Posterior cingulate gyrus (tissue), 11 donors: Measurements from ENCODE around the gene KLHL36.
A peak's percentile ranks its signal among the peaks of the same experiment; 100 is the strongest.

Experiments used
- DNase-seq, 10 donors: peaks; one replicate each; pipeline versions ENCODE4 v3.0.0 to v3.0.0-alpha.2; 2020 to 2021; ENCODE audit warnings: mixed read lengths in 3 of 10
- intact Hi-C: fragments of 100-400 bp; cut with DNase I; formaldehyde crosslinking; loops from one replicate; pipeline ENCODE4 v1.15.1; 2023

KLHL36 gene

GRCh38 chr16:84641643-84642358, 6.5 kb upstream of the KLHL36 start:
- intact Hi-C loops = no loop called here
- peak in 1 of 10 donors; percentile 2 for DNase-seq

GRCh38 chr16:84643180-84643583, 5.1 kb upstream of the KLHL36 start:
- DNase-seq = peak in 1 of 10 donors; percentile 71
- intact Hi-C loops = no loop called here

DNA sequence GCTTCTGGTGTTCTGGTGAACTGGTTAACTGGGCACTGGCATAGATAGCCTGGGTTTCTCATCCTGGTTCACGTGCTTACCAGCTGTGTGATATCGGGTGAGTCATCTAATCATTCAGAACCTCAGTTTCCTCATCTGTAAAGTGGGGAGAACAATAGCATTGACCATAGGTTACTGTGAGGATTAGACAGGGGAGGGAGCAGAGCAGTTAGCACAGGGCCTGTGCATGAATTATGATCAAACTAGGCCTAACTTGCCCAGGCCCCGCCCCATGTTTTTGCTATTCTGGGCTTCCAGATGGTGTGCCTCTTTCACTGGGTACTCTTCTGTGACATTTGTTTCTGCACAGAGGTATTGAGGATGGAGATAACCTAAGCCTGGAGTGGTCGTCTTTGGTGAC, 4.6 kb upstream of the KLHL36 start:
- intact Hi-C loops = no loop called here
- DNase-seq = peak in 1 of 10 donors; percentile 45

- DNase-seq = peak in 2 of 10 donors; percentile 25 to 79
- intact Hi-C loops = no loop called here
Measured at GRCh38 chr16:84648595-84649510, 542 bp downstream of the KLHL36 start.

GRCh38 chr16:84649511-84649861, 1.2 kb downstream of the KLHL36 start:
- DNase-seq = peak in 1 of 10 donors; percentile 18
- intact Hi-C loops = no loop called here

- intact Hi-C loops = no loop called here
Measured at GRCh38 chr16:84650062-84650991, 2.0 kb downstream of the KLHL36 start.

GRCh38 chr16:84652566-84652965, 4.3 kb downstream of the KLHL36 start:
- peak in 1 of 10 donors; percentile 68 for DNase-seq
- intact Hi-C loops = no loop called here

More at GRCh38 chr16:84650062-84650991, 2.0 kb downstream of the KLHL36 start:
- DNase-seq = no peak

GRCh38 chr16:84654238-84654637, 5.9 kb downstream of the KLHL36 start:
- no peak for DNase-seq
- intact Hi-C loops = no loop called here

- intact Hi-C loops = no loop called here
- peak in 1 of 10 donors; percentile 18 for DNase-seq
Measured at GRCh38 chr16:84654998-84655397, 6.7 kb downstream of the KLHL36 start.

GRCh38 chr16:84656649-84657048, 8.3 kb downstream of the KLHL36 start:
- intact Hi-C loops = no loop called here
- DNase-seq = peak in 1 of 10 donors; percentile 24

DNA sequence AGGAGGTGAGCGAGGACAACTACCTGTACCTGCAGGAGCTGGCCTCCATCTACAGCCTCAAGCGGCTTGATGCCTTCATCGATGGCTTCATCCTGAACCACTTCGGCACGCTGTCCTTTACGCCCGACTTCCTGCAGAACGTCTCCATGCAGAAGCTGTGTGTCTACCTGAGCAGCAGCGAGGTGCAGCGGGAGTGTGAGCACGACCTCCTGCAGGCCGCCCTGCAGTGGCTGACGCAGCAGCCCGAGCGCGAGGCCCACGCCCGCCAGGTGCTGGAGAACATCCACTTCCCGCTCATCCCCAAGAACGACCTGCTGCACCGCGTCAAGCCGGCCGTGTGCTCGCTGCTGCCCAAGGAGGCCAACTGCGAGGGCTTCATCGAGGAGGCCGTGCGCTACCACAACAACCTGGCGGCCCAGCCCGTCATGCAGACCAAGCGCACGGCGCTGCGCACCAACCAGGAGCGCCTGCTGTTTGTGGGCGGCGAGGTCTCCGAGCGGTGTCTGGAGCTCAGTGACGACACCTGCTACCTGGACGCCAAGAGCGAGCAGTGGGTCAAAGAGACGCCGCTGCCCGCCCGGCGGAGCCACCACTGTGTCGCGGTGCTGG, 9.0 kb downstream of the KLHL36 start:
- peak in 1 of 10 donors; percentile 78 for DNase-seq
- intact Hi-C loops = no loop called here

- intact Hi-C loops = no loop called here
- DNase-seq = peak in 2 of 10 donors; percentile 33 to 35
Measured at GRCh38 chr16:84658690-84659089, 10.4 kb downstream of the KLHL36 start.

- DNase-seq = peak in 2 of 10 donors; percentile 62 to 76
- intact Hi-C loops = no loop called here
Measured at GRCh38 chr16:84659656-84660300, 11.5 kb downstream of the KLHL36 start.

- intact Hi-C loops = no loop called here
- peak in 1 of 10 donors; percentile 5 for DNase-seq
Measured at GRCh38 chr16:84660973-84661372, 12.7 kb downstream of the KLHL36 start.

DNA sequence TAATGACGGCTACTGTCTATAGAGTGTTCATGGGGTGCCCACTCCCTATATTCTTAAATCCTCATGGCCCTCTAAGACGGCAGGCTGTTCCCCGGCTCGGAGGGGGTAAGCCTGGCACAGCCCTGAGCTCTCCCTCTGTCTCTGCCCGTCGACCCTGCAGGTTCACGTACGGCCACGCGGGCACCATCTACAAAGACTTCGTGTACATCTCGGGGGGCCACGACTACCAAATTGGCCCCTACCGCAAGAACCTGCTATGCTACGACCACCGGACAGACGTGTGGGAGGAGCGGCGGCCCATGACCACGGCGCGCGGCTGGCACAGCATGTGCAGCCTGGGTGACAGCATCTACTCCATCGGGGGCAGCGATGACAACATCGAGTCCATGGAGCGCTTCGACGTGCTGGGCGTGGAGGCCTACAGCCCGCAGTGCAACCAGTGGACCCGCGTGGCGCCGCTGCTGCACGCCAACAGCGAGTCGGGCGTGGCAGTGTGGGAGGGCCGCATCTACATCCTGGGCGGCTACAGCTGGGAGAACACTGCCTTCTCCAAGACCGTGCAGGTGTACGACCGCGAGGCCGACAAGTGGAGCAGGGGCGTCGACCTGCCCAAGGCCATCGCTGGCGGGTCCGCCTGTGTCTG, 13.2 kb downstream of the KLHL36 start:
- intact Hi-C loops = no loop called here
- peak in 1 of 10 donors; percentile 59 for DNase-seq

GRCh38 chr16:84662471-84662870, 14.2 kb downstream of the KLHL36 start:
- DNase-seq = peak in 1 of 10 donors; percentile 38
- intact Hi-C loops = no loop called here

DNA sequence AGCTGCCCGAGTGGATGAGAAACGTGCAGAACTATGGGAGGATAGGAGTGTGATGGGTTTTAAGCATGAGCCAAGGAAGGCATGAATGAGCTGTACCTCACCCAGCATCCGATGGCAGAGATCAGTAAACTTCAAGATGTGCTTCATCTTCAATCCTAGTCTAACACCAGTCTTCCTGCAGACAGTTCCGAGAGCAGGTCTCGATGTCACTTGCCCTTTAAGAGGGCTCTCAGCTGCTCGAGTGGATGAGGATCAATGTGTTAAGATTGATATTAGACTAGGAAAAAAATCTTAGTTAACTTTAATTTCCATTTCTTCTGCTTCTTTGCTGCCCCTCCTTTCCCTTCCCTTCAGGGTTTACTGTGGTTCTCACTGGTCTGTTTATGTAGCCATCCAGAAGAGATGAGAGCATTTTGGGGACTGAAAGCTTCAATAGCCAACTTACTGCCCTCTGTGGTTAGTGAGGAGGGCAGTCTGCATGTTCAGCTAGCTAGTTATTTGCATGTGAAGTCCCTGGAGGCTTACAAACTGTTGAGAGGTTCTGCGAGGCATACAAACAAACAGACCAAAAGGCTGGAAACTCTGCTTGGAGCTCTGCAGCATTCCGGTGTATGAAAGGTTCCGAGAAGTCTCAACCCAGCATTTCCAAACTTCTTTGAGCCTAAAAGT, 15.3 kb downstream of the KLHL36 start:
- DNase-seq = peak in 1 of 10 donors; percentile 3
- intact Hi-C loops = no loop called here

DNA sequence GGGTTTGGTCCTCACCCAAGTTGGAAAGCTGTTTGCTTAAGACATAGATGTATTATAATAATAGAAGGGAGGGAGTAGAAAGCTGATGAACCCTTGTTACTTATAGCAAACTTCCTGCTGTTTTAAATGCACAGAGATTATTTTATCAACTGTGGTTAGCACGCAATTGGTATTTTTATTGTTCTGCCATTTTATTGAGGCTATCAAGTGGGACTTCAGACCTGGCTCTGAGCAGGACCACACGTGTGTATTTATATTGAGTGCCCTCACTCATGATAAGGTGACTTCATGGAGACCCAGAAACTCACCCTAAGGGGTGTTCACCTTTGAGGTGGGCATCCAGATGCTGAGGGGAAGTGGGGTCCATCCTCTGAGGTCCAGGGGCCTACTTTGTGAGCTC, 17.0 kb downstream of the KLHL36 start:
- intact Hi-C loops = no loop called here
- no peak for DNase-seq
